GM19395 (cell line): ENCODE measurements around the gene TSSC4.

Experiments
- ATAC-seq: cut with Tn5 transposase; IDR thresholded peaks from one replicate; pipeline ENCODE4 v1.9.1; 2021; ENCODE audit warnings: mild to moderate bottlenecking, moderate library complexity; ENCODE audit not compliant: unreplicated experiment

Gene TSSC4

GRCh38 chr11:2398664-2399355, 1.7 kb upstream of the TSSC4 start:
- no peak for ATAC-seq

- ATAC-seq, result no peak
Observed at GRCh38 chr11:2399488-2400068, 972 bp upstream of the TSSC4 start.

GRCh38 chr11:2400762-2401435, 349 bp downstream of the TSSC4 start:
- ATAC-seq, result no peak

- no peak for ATAC-seq
Observed at GRCh38 chr11:2401436-2401984, 960 bp downstream of the TSSC4 start.

GRCh38 chr11:2402106-2402505, 1.6 kb downstream of the TSSC4 start:
- no peak for ATAC-seq

- ATAC-seq, result no peak
Observed at GRCh38 chr11:2402890-2403645, 2.5 kb downstream of the TSSC4 start.

GRCh38 chr11:2404735-2405196, 4.2 kb downstream of the TSSC4 start:
- ATAC-seq, result no peak

GRCh38 chr11:2406451-2406850, 5.9 kb downstream of the TSSC4 start:
- ATAC-seq, result no peak

- no peak for ATAC-seq
Observed at GRCh38 chr11:2406878-2407410, 6.4 kb downstream of the TSSC4 start.

GRCh38 chr11:2408671-2409070, 8.1 kb downstream of the TSSC4 start:
- no peak for ATAC-seq

- ATAC-seq, result no peak
Observed at GRCh38 chr11:2409126-2409525, 8.6 kb downstream of the TSSC4 start.

- ATAC-seq, result no peak
Observed at GRCh38 chr11:2409611-2410468, 9.3 kb downstream of the TSSC4 start.

GRCh38 chr11:2410616-2411015, 10.1 kb downstream of the TSSC4 start:
- no peak for ATAC-seq

GRCh38 chr11:2411446-2412305, 11.1 kb downstream of the TSSC4 start:
- no peak for ATAC-seq

GRCh38 chr11:2412323-2412722, 11.8 kb downstream of the TSSC4 start:
- ATAC-seq, result no peak

GRCh38 chr11:2413742-2414579, 13.4 kb downstream of the TSSC4 start:
- no peak for ATAC-seq

- ATAC-seq, result no peak
Observed at GRCh38 chr11:2414616-2415015, 14.1 kb downstream of the TSSC4 start.

- no peak for ATAC-seq
Observed at GRCh38 chr11:2415171-2415570, 14.6 kb downstream of the TSSC4 start.
